Mucosa of descending colon (tissue), 3 donors: Measurements from ENCODE around the gene CERS5. TPM values are rescaled to one million over a fixed set of nuclear protein-coding genes. Genes with fewer than 3 reads are reported as not detected.

ENCODE experiments used
- ATAC-seq: fragments of 200-7000 bp; cut with Tn5 transposase; one replicate; pipeline ENCODE4 v1.9.1; 2020; ENCODE audit warnings: mild to moderate bottlenecking, moderate library complexity
- DNase-seq, 3 donors: peaks; one replicate each; pipeline ENCODE4 v3.0.0-alpha.2; 2020
- H3K36me3 ChIP-seq: fragments of 200-600 bp; one replicate; pipeline ENCODE4 v1.8.0; 2021; ENCODE audit warnings: low read depth, mild to moderate bottlenecking
- H3K4me1 ChIP-seq: fragments of 200-600 bp; one replicate; pipeline ENCODE4 v1.8.0; 2021; ENCODE audit warnings: low read depth, mild to moderate bottlenecking
- H3K4me3 ChIP-seq: fragments of 200-600 bp; one replicate; pipeline ENCODE4 v1.8.0; 2021; ENCODE audit warnings: mild to moderate bottlenecking
- H3K9me3 ChIP-seq: fragments of 200-600 bp; one replicate; pipeline ENCODE4 v1.8.0; 2021; ENCODE audit warnings: mild to moderate bottlenecking
- intact Hi-C, 2 donors: fragments of 100-400 bp; cut with DNase I in 1 of 2; cut with micrococcal nuclease in 1 of 2; formaldehyde crosslinking; loops; one replicate each; pipeline versions ENCODE4 v1.11.0 to v1.11.1; 2022; cut with DNase I, micrococcal nuclease
- total RNA-seq, 3 donors: library from RNA; stranded (reverse); fragmentation: NEBNext Ultra II Directional in 2 of 3; extraction: Animal tissue kit (Norgen Biotek cat#: 25700) in 2 of 3; gene quantifications; one replicate each; pipeline versions ENCODE4 v1.2.1 to v1.2.4, GENCODE V29; 2021 to 2023
- TF ChIP-seq, protein P1 (sequence below): fragments of 200-600 bp; IDR thresholded peaks from one replicate; pipeline ENCODE4 v1.8.0; 2022; ENCODE audit warnings: antibody characterized with exemption, mild to moderate bottlenecking
- donor health status: DM: no; HTN: no; CAD: no; lungs with moderate emphysema.
- donor health status: DM: no; HTN: no; CAD: no.
- donor health status: DM: no; HTN: yes; CAD: no.

The CERS5 gene
- total RNA-seq, 3 donors from 2014 or later = 21.0 to 26.2 (median 23.0) TPM

DNA sequence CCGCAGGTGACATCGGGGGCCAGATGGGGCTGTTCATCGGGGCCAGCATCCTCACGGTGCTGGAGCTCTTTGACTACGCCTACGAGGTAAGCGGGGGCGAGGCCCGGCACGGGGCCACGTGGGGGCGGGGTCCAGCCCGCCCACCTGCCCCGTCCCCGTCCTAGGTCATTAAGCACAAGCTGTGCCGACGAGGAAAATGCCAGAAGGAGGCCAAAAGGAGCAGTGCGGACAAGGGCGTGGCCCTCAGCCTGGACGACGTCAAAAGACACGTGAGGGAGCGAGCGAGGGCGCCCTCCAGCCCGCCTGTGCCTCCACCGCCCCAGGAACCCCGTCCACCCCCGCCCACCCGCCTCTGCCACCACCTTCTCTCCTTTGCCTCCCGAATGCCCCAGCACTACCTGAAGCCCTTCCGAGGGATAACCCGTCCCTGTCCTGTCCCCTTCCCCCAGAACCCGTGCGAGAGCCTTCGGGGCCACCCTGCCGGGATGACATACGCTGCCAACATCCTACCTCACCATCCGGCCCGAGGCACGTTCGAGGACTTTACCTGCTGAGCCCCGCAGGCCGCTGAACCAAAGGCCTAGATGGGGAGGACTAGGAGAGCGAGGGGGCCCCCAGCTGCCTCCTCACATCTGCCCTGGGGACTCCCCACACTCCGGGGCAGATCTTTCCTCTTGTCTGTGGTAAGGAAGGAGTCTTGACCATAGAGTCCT lies 85.9 kb downstream of the CERS5 start:
- ATAC-seq = no peak
- intact Hi-C loops = no loop called here
- H3K9me3 ChIP-seq = no peaks in the 10 kb centered on the region
- DNase-seq = peak in 1 of 3 donors; percentile 32
- no peak overlapping the region for H3K4me3 ChIP-seq
- TF ChIP-seq, protein P1, sequence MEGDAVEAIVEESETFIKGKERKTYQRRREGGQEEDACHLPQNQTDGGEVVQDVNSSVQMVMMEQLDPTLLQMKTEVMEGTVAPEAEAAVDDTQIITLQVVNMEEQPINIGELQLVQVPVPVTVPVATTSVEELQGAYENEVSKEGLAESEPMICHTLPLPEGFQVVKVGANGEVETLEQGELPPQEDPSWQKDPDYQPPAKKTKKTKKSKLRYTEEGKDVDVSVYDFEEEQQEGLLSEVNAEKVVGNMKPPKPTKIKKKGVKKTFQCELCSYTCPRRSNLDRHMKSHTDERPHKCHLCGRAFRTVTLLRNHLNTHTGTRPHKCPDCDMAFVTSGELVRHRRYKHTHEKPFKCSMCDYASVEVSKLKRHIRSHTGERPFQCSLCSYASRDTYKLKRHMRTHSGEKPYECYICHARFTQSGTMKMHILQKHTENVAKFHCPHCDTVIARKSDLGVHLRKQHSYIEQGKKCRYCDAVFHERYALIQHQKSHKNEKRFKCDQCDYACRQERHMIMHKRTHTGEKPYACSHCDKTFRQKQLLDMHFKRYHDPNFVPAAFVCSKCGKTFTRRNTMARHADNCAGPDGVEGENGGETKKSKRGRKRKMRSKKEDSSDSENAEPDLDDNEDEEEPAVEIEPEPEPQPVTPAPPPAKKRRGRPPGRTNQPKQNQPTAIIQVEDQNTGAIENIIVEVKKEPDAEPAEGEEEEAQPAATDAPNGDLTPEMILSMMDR = no peak
- peaks cover 10% of the 10 kb centered on the region for H3K4me1 ChIP-seq
- H3K36me3 ChIP-seq = no peaks in the 10 kb centered on the region

DNA sequence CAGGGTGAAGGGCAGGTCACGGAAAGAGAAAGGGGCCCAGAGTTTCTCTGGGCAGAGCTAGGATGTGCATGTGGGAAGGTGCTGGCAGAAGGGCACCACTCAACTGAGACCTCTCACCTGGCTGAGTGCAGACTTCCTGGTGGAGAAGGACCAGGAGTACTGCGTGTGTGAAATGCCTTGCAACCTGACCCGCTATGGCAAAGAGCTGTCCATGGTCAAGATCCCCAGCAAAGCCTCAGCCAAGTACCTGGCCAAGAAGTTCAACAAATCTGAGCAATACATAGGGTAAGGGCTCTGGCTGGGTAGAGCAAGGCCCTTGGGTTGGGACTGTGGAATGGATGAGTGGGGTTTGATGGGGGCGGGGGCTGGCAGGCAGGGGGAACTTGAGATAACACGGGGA lies 87.4 kb downstream of the CERS5 start:
- intact Hi-C loops = loop anchor here (10.0 kb wide), 1 partner anchor 95 kb away; no protein-coding TSS in a partner anchor
- ATAC-seq = no peak
- H3K36me3 ChIP-seq = no peaks in the 10 kb centered on the region
- TF ChIP-seq, protein P1 = no peak
- no peak overlapping the region for H3K4me3 ChIP-seq
- DNase-seq = no peak
- H3K9me3 ChIP-seq = no peaks in the 10 kb centered on the region
- peaks cover 14% of the 10 kb centered on the region for H3K4me1 ChIP-seq

Other genes with a start within 250 kb of the CERS5 start
- gene AQP2, start 216.6 kb downstream of the CERS5 start, total RNA-seq = not detected
- gene AQP5, start 205.5 kb downstream of the CERS5 start, total RNA-seq = not detected
- under 1 TPM in 1 of 3 donors, not detected in 2; 0.54 TPM for gene AQP6, start 194.4 kb downstream of the CERS5 start, total RNA-seq
- 10 to 100 TPM; 16.0 to 45.5 (median 34.4) TPM for gene RACGAP1, start 141.9 kb downstream of the CERS5 start, total RNA-seq
- 1 to 10 TPM in 2 of 3 donors, under 1 TPM in 1; 0.35 to 9.9 (median 1.7) TPM for gene ASIC1, start 109.8 kb downstream of the CERS5 start, total RNA-seq
- gene SMARCD1, start 82.0 kb downstream of the CERS5 start, total RNA-seq = 10 to 100 TPM; 34.2 to 44.9 (median 38.9) TPM
- 1 to 10 TPM; 1.7 to 4.1 (median 1.9) TPM for gene GPD1, start 63.4 kb downstream of the CERS5 start, total RNA-seq
- gene COX14, start 55.1 kb downstream of the CERS5 start, total RNA-seq = 10 to 100 TPM; 72.2 to 89.8 (median 74.9) TPM
- gene LIMA1, start 116.2 kb upstream of the CERS5 start, total RNA-seq = 100 to 1,000 TPM; 155 to 364 (median 249) TPM
- gene FAM186A, start 229.2 kb upstream of the CERS5 start, total RNA-seq = not detected
- 10 to 100 TPM; 42.1 to 71.7 (median 53.1) TPM for gene LARP4, start 233.5 kb upstream of the CERS5 start, total RNA-seq